Duodenal mucosa (tissue), 2 donors: ENCODE measurements around the gene ALG14.

ENCODE experiments used
- H3K27ac ChIP-seq: one replicate; pipeline ENCODE4 v1.7.0; 2013; ENCODE audit warnings: low read depth, low read length
- H3K27me3 ChIP-seq, 2 donors: one replicate each; pipeline ENCODE4 v1.7.0; 2013; ENCODE audit warnings: low read length in 2 of 2, control low read depth in 1 of 2; ENCODE audit not compliant: insufficient read depth in 2 of 2, control insufficient read depth in 1 of 2
- H3K36me3 ChIP-seq, 2 donors: one replicate each; pipeline ENCODE4 v1.7.0; 2013; ENCODE audit warnings: low read length in 2 of 2, control low read depth in 1 of 2; ENCODE audit not compliant: insufficient read depth in 2 of 2, control insufficient read depth in 1 of 2
- H3K4me1 ChIP-seq, 2 donors: one replicate each; pipeline ENCODE4 v1.7.0; 2013; ENCODE audit warnings: low read length in 2 of 2, control low read depth in 1 of 2; ENCODE audit not compliant: insufficient read depth in 2 of 2, control insufficient read depth in 1 of 2
- H3K4me3 ChIP-seq, 2 donors: one replicate each; pipeline ENCODE4 v1.7.0; 2013; ENCODE audit warnings: low read length in 2 of 2, low read depth in 1 of 2
- H3K9ac ChIP-seq, 2 donors: one replicate each; pipeline ENCODE4 v1.7.0; 2013; ENCODE audit warnings: low read length in 2 of 2, low read depth in 1 of 2
- H3K9me3 ChIP-seq, 2 donors: one replicate each; pipeline ENCODE4 v1.7.0; 2013; ENCODE audit warnings: low read length in 2 of 2, control low read depth in 1 of 2; ENCODE audit not compliant: control insufficient read depth in 1 of 2

Gene ALG14

DNA sequence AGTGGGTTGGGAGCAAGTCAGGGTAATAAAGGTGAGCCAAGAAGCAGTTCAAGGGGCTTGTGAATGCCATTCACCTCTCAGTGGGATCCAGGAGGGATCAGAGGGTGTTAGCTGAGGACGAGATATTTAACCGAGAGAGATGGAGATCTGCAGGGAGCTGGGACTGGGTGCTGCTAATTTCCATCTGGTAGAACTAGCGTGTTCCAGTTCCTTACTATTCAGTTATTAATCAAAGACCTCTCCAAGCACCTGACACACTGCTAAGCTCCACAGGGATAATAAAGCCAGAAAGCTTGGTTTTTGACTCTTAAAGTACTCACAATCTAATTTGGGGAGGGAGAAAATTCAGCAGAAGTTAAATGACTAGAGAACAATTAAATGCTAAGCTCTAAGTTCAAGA is 57.7 kb downstream of the ALG14 start:
- Histone ChIP-seq H3K4me1 (peaks cover 0 to 6% of the 10 kb centered on the region in 2 donors), H3K27me3 (no peaks in the 10 kb centered on the region), H3K9me3 (no peaks in the 10 kb centered on the region), H3K9ac (no peak overlapping the region), H3K27ac (no peak overlapping the region), H3K36me3 (no peaks in the 10 kb centered on the region), H3K4me3 (no peak overlapping the region)

DNA sequence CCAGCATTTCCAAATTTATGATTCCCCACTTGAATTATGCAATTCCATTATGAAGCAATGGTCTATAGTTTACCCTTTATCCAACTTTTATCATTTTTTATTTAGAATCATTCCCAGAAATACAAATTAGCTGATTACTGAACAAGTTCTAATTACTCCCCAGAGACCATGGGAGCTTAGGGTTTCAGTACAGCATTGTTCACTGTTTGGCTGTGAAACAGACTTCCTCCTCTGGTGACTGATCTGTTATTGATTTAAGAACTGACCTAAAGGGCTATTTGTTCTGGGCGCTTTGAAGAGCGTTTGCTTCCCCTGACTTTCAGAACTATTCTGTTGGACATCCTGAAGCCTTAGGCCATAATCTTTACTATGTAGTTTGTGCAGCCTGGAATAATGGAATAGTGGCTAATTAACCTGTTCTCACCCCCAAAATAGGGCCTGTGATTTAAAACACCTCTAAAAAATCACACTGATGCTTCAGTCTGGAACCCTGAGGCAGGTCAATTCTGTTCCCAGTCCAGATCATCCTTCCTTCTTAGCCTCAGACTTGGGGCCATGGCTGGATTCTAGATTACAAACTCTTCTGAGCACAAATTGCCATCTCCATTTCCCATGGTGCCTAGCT is 58.7 kb downstream of the ALG14 start:
- H3K9me3 ChIP-seq: no peaks in the 10 kb centered on the region
- no peak overlapping the region for H3K27ac ChIP-seq
- H3K4me1 ChIP-seq: peaks cover 0 to 6% of the 10 kb centered on the region in 2 donors
- H3K27me3 ChIP-seq: no peaks in the 10 kb centered on the region
- H3K4me3 ChIP-seq: no peak overlapping the region
- no peak overlapping the region for H3K9ac ChIP-seq
- H3K36me3 ChIP-seq: no peaks in the 10 kb centered on the region

- H3K9me3 ChIP-seq: no peaks in the 10 kb centered on the region
- no peaks in the 10 kb centered on the region for H3K36me3 ChIP-seq
- H3K4me3 ChIP-seq: no peak overlapping the region
- H3K9ac ChIP-seq: no peak overlapping the region
- H3K4me1 ChIP-seq: no peaks in the 10 kb centered on the region
- no peak overlapping the region for H3K27ac ChIP-seq
- H3K27me3 ChIP-seq: no peaks in the 10 kb centered on the region
These were observed 60.4 kb downstream of the ALG14 start for GRCh38 chr1:95012389-95012788.

DNA sequence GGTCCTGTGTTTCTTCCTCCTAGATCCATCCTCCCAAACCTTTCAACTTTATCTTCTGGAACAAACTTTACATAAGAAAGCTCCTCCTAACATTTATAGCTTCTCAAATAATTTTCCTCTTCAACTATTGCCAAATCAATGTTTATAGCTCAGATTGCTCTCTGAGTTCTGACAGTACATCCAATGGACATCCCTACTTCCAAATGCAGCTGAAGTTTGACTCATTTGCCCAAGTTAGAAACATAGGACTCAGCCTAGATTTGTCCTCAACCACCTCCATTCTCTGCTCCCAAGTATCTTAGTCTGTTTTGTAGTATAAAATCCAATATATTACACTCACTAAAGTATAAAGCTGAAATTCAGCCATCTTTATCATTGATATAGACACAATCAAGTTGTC is 62.6 kb downstream of the ALG14 start:
- Histone ChIP-seq H3K4me1 (no peaks in the 10 kb centered on the region), H3K36me3 (no peaks in the 10 kb centered on the region), H3K27me3 (no peaks in the 10 kb centered on the region), H3K9ac (no peak overlapping the region), H3K27ac (no peak overlapping the region), H3K4me3 (no peak overlapping the region), H3K9me3 (no peaks in the 10 kb centered on the region)

DNA sequence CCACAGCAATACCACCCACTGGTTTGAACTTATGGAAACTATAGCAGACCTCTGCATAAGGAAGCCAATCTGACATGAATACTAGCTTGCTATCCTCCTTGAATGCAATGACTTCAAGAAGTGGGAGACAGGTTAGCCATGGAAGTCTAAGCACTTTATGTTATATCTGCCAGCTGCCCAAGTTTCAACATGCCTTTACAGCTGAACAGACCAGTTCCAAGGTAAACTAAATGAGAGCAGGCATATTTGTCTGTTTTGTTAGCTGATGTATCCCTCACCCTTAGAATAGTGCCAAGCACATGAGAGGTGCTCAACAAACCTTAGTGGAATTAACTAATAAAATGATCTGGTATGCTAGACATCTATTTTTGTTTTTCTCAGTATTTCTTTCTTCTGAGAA is 65.1 kb downstream of the ALG14 start:
- H3K4me1 ChIP-seq: peaks cover 0 to 7% of the 10 kb centered on the region in 2 donors
- H3K9ac ChIP-seq: no peak overlapping the region
- no peaks in the 10 kb centered on the region for H3K27me3 ChIP-seq
- H3K36me3 ChIP-seq: no peaks in the 10 kb centered on the region
- no peak overlapping the region for H3K27ac ChIP-seq
- no peaks in the 10 kb centered on the region for H3K9me3 ChIP-seq
- no peak overlapping the region for H3K4me3 ChIP-seq

GRCh38 chr1:95006681-95007080 is 66.1 kb downstream of the ALG14 start:
- H3K27ac ChIP-seq: no peak overlapping the region
- no peaks in the 10 kb centered on the region for H3K27me3 ChIP-seq
- H3K4me3 ChIP-seq: no peak overlapping the region
- peaks cover 0 to 12% of the 10 kb centered on the region in 2 donors for H3K4me1 ChIP-seq
- no peaks in the 10 kb centered on the region for H3K36me3 ChIP-seq
- H3K9ac ChIP-seq: no peak overlapping the region
- H3K9me3 ChIP-seq: no peaks in the 10 kb centered on the region

DNA sequence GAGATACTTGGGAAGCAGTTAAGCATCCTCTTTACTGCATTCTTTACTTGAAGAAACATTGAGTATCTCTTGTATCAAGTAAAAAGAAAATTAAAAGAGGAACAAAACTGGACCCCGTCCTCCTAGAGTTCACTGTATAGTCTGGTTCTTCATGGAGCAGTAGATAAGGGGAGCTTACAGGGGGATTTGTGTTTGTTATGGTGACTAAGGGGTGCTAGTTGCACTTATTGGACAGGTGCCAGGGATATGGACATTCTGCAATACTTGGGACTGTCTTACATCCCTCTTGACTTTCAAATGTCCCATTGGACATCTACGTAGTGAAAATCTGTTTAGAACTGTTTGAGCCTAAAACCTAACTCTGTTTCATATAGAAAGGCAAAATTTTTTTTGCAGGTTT is 67.2 kb downstream of the ALG14 start:
- Histone ChIP-seq H3K4me3 (no peak overlapping the region), H3K9me3 (no peaks in the 10 kb centered on the region), H3K27ac (no peak overlapping the region), H3K4me1 (peaks cover 0 to 12% of the 10 kb centered on the region in 2 donors), H3K9ac (no peak overlapping the region), H3K36me3 (no peaks in the 10 kb centered on the region), H3K27me3 (no peaks in the 10 kb centered on the region)

- Histone ChIP-seq H3K4me3 (no peak overlapping the region), H3K9me3 (no peaks in the 10 kb centered on the region), H3K27me3 (no peaks in the 10 kb centered on the region), H3K36me3 (no peaks in the 10 kb centered on the region), H3K4me1 (peaks cover 0 to 12% of the 10 kb centered on the region in 2 donors), H3K9ac (no peak overlapping the region), H3K27ac (no peak overlapping the region)
These were observed 68.7 kb downstream of the ALG14 start for GRCh38 chr1:95004013-95004412.

GRCh38 chr1:95003433-95003738 is 69.4 kb downstream of the ALG14 start:
- Histone ChIP-seq H3K27ac (no peak overlapping the region), H3K27me3 (no peaks in the 10 kb centered on the region), H3K9me3 (no peaks in the 10 kb centered on the region), H3K9ac (no peak overlapping the region), H3K4me3 (no peak overlapping the region), H3K4me1 (peaks cover 0 to 12% of the 10 kb centered on the region in 2 donors), H3K36me3 (no peaks in the 10 kb centered on the region)

GRCh38 chr1:95002540-95003432 is 70.0 kb downstream of the ALG14 start:
- H3K27me3 ChIP-seq: no peaks in the 10 kb centered on the region
- H3K9me3 ChIP-seq: no peaks in the 10 kb centered on the region
- no peak overlapping the region for H3K27ac ChIP-seq
- peak overlapping the region in 1 of 2 donors; percentile 5 for H3K9ac ChIP-seq
- H3K4me3 ChIP-seq: no peak overlapping the region
- H3K36me3 ChIP-seq: no peaks in the 10 kb centered on the region
- H3K4me1 ChIP-seq: peaks cover 0 to 12% of the 10 kb centered on the region in 2 donors
